A673 (cell line): ENCODE measurements around the gene SLC15A1.

Source experiments
- EZH2 ChIP-seq: fragments of 200-600 bp; sonication (generic); IDR thresholded peaks from 2 replicates; pipeline ENCODE4 v1.6.1; 2017; ENCODE audit warnings: borderline replicate concordance, low read depth, mild to moderate bottlenecking, mixed read lengths, antibody characterized with exemption, low read length; ENCODE audit not compliant: poor library complexity, severe bottlenecking
- TF ChIP-seq, protein P1 (sequence below): fragments of 300-800, 200-600 bp; sonication (generic); conservative IDR thresholded peaks from 2 replicates; pipeline ENCODE4 v1.5.1; 2017; ENCODE audit warnings: low read depth, mild to moderate bottlenecking, antibody characterized with exemption, low read length, moderate library complexity, mixed read lengths

DNA sequence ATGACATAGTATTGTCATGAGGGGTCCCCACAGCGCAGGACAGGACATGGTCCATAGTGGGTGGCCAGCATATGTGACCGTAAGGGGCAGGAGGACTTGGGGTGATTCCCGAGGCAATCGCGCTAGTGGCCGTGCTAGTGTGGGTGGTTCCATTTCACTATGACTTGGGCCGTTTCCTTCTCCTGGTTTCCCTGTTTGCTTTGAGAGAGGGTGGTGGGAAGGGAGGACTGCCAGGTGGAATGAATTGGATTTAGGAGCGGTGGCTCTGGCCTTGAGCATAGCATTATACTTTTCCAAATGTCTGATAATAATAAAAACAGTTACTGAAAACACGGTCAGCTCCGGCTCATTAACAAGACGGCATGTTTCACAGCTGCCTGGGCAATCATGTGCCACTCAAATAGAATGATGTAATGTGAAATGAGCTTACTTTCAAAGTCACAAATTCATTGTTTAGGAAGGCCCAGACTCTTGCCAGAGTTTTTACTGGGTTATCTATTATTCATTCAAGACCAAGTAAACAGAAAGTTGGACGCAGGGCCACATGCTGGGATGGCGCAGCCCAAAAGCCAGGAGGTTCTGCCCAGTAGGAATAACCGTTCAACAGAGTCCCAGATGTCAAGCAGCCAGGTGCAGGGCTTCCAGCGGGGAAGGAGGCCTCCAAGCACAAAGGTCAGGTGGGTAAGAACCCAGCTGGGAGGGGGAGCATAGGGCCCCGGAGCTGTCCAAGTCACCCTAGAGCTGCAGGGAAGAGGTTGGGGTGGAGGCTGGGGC, 19.6 kb upstream of the SLC15A1 start:
- TF ChIP-seq, protein P1, sequence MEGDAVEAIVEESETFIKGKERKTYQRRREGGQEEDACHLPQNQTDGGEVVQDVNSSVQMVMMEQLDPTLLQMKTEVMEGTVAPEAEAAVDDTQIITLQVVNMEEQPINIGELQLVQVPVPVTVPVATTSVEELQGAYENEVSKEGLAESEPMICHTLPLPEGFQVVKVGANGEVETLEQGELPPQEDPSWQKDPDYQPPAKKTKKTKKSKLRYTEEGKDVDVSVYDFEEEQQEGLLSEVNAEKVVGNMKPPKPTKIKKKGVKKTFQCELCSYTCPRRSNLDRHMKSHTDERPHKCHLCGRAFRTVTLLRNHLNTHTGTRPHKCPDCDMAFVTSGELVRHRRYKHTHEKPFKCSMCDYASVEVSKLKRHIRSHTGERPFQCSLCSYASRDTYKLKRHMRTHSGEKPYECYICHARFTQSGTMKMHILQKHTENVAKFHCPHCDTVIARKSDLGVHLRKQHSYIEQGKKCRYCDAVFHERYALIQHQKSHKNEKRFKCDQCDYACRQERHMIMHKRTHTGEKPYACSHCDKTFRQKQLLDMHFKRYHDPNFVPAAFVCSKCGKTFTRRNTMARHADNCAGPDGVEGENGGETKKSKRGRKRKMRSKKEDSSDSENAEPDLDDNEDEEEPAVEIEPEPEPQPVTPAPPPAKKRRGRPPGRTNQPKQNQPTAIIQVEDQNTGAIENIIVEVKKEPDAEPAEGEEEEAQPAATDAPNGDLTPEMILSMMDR, result no peak
- TF ChIP-seq EZH2, result no peak
